Tibial nerve (tissue), 4 donors: Measurements from ENCODE around the gene BFSP1. TPM values are rescaled to one million over a fixed set of nuclear protein-coding genes. Genes with fewer than 3 reads are reported as not detected.

Source experiments
- DNase-seq, 2 donors: peaks; one replicate each; pipeline ENCODE4 v3.0.0-alpha.2; 2019; ENCODE audit warnings: low spot score in 2 of 2
- H3K27ac ChIP-seq, 4 donors: fragments of 200-600 bp; sonication (generic) in 3 of 4; one replicate each; pipeline ENCODE4 v1.5.1; 2017 to 2019; ENCODE audit warnings: mild to moderate bottlenecking in 1 of 4
- H3K27me3 ChIP-seq, 2 donors: fragments of 200-600 bp; sonication (generic) in 1 of 2; one replicate each; pipeline versions ENCODE4 v1.5.1 to v1.6.0; 2017 to 2019
- H3K36me3 ChIP-seq, 3 donors: fragments of 200-600 bp; sonication (generic); one replicate each; pipeline ENCODE4 v1.5.1; 2018 to 2019
- H3K4me1 ChIP-seq, 4 donors: fragments of 200-600 bp; sonication (generic) in 3 of 4; one replicate each; pipeline ENCODE4 v1.5.1; 2017 to 2019
- H3K4me3 ChIP-seq, 4 donors: fragments of 200-600 bp; sonication (generic) in 3 of 4; one replicate each; pipeline ENCODE4 v1.5.1; 2017 to 2019; ENCODE audit warnings: mild to moderate bottlenecking in 1 of 4, moderate library complexity in 1 of 4
- H3K9me3 ChIP-seq, 4 donors: fragments of 200-600 bp; sonication (generic) in 3 of 4; one replicate each; pipeline ENCODE4 v1.5.1; 2017 to 2019
- EP300 ChIP-seq, 2 donors: sonication (generic); formaldehyde crosslinking; IDR thresholded peaks; one replicate each; pipeline ENCODE4 v1.6.1; 2017; ENCODE audit warnings: antibody characterized with exemption in 2 of 2, mild to moderate bottlenecking in 1 of 2
- POLR2A ChIP-seq, 2 donors: fragments of 450-650 bp; IDR thresholded peaks; one replicate each; pipeline ENCODE4 v1.6.1; 2017; ENCODE audit warnings: antibody characterized with exemption in 2 of 2, mild to moderate bottlenecking in 2 of 2, moderate library complexity in 2 of 2
- WGBS, 2 donors: methylation state at CpG; one replicate each; pipeline ENCODE4 v1.1.5; 2018; 5-methylcytosine and 5-hydroxymethylcytosine counted together
- total RNA-seq, 4 donors: library from RNA; depleted of rRNA; stranded (reverse); fragments of >200 nt; gene quantifications; one replicate each; pipeline ENCODE4 v1.1.0, GENCODE V29; 2016
- TF ChIP-seq, protein P1 (sequence below), 5 experiments: fragments of 200-600 bp in 3 of 5; fragments of 450-650 bp in 2 of 5; sonication (generic) in 3 of 5; IDR thresholded peaks; one replicate each; pipeline ENCODE4 v1.5.1; 2016 to 2019; ENCODE audit warnings: antibody characterized with exemption in 5 of 5, mild to moderate bottlenecking in 3 of 5, moderate library complexity in 2 of 5

Gene BFSP1
- total RNA-seq, 4 donors from 2014 or later, result 0.39 to 5.9 (median 0.63) TPM; not detected in 1

DNA sequence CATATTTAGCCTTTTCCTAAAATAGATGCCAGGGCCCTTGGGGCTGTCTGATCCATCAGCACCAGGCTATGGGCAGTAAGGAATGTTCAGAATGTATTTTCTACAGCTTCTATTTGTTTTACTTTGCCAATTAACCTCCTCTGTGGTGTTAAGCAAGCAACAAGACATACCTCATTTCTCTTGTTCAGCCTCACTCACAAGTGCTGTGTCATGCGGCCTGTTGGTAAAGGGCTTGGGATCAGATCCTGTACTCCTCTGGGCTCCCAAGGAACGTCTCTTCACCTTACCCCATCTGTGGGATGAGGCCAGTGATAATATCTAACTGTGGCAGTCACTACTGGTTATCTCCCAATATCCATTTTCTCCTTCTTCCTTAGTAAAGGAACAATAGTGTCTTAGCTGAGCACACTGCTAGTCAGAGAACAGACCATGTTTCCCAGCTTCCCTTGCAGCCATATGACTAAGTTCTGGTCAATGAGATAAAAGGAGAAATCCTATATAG, 31.7 kb upstream of the BFSP1 start:
- no peak for DNase-seq
- H3K36me3 ChIP-seq, result no peaks in the 10 kb centered on the region
- no peak overlapping the region for H3K4me3 ChIP-seq
- WGBS, 2 donors, result 74 to 91% methylated on average over 2 of the region's 2 CpGs
- H3K4me1 ChIP-seq, result peaks cover 0 to 16% (median 5%) of the 10 kb centered on the region in 4 donors
- no peaks in the 10 kb centered on the region for H3K27me3 ChIP-seq
- H3K9me3 ChIP-seq, result no peaks in the 10 kb centered on the region
- TF ChIP-seq POLR2A (IDR thresholded peaks at IDR 0.05) (no peak), EP300 (IDR thresholded peaks at IDR 0.05) (no peak)
- TF ChIP-seq, protein P1, sequence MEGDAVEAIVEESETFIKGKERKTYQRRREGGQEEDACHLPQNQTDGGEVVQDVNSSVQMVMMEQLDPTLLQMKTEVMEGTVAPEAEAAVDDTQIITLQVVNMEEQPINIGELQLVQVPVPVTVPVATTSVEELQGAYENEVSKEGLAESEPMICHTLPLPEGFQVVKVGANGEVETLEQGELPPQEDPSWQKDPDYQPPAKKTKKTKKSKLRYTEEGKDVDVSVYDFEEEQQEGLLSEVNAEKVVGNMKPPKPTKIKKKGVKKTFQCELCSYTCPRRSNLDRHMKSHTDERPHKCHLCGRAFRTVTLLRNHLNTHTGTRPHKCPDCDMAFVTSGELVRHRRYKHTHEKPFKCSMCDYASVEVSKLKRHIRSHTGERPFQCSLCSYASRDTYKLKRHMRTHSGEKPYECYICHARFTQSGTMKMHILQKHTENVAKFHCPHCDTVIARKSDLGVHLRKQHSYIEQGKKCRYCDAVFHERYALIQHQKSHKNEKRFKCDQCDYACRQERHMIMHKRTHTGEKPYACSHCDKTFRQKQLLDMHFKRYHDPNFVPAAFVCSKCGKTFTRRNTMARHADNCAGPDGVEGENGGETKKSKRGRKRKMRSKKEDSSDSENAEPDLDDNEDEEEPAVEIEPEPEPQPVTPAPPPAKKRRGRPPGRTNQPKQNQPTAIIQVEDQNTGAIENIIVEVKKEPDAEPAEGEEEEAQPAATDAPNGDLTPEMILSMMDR (IDR thresholded peaks at IDR 0.05), result no peak
- H3K27ac ChIP-seq, result no peak overlapping the region

DNA sequence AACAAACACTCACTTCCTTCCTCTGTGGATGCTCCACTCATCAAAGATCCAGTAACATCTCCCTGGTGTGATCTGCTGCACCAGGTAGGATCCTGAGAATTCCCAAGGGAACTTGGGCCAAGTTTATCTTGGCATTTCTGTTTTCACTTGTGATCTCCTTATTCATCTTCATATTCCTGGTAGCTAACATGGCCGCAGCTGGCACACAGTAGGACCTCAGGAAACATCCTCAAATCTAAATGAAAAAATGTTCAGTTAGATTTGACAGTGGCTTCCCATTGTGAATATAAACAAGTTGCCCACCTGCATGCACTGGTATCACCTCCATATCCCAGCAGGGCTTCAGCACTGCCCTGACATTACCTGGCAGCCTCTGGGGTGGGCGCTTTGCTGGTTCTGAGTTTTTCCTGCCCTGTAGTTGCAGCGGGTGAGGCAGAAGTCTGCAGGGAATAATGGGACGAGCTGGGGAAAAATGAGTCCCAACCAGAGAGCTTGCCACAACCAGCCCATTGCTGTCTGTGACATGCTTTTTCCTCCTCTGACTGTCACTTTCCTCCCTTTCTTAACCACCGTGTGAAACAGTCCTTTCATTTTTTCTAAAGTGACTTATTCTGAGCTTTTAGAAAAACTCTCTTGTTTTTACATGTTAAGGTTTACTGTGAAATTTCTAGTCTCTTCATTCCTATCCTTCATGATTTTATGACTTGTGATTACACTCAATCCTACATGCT, 29.3 kb upstream of the BFSP1 start:
- H3K4me1 ChIP-seq, result peaks cover 0 to 34% (median 14%) of the 10 kb centered on the region in 4 donors
- no peaks in the 10 kb centered on the region for H3K36me3 ChIP-seq
- 78 to 80% methylated on average over 5 of the region's 5 CpGs for WGBS, 2 donors
- H3K4me3 ChIP-seq, result no peak overlapping the region
- H3K9me3 ChIP-seq, result no peaks in the 10 kb centered on the region
- no peak for TF ChIP-seq POLR2A (IDR thresholded peaks at IDR 0.05)
- TF ChIP-seq EP300 (IDR thresholded peaks at IDR 0.05), result no peak
- TF ChIP-seq, protein P1 (IDR thresholded peaks at IDR 0.05), result no peak
- H3K27me3 ChIP-seq, result no peaks in the 10 kb centered on the region
- H3K27ac ChIP-seq, result no peak overlapping the region
- DNase-seq, result no peak

DNA sequence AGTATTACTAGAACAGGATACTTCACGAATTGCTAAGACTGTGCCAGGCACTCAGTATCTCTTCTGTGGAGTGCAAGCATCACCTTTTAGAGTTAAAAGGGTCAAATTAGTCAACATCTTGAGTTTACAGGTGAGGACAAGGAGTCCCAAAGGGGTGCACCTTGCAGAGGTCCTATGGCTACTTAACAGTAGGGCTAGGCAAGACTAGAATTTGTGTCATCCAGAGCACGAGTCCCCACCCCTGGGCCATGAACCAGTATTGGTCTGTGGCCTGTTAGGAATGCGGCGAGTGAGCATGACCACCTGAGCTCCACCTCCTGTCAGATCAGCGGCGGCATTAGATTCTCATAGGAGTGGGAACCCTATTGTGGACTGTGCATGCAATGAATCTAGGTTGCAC, 28.2 kb upstream of the BFSP1 start:
- Histone ChIP-seq H3K4me1 (peaks cover 0 to 34% (median 14%) of the 10 kb centered on the region in 4 donors), H3K36me3 (no peaks in the 10 kb centered on the region), H3K27me3 (no peaks in the 10 kb centered on the region), H3K4me3 (no peak overlapping the region), H3K9me3 (no peaks in the 10 kb centered on the region), H3K27ac (peak overlapping the region in 3 of 4 donors; percentile 60 to 80 (median 79))
- DNase-seq, result no peak
- WGBS, 2 donors, result 93 to 97% methylated on average over 6 of the region's 6 CpGs
- TF ChIP-seq EP300 (IDR thresholded peaks at IDR 0.05), result no peak
- TF ChIP-seq POLR2A (IDR thresholded peaks at IDR 0.05), result no peak
- TF ChIP-seq, protein P1 (IDR thresholded peaks at IDR 0.05), result no peak

DNA sequence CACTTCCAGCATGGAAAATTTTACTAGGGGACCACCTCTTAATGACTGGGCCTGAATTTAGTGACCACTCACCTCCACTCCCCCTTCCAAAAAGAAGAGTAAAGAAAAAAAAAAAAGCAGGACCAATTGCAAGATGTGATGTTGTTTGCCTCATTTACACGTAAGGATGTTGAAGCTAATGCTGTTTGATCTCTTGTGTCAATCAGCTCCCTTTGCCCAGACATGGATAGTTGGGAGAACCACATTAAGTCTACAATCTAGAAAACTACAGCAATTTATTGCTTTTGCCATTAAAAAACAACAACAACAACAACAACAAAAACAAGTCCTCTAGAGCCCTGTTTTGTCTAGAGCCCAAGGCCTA, 27.7 kb upstream of the BFSP1 start:
- Histone ChIP-seq H3K4me1 (peaks cover 0 to 34% (median 14%) of the 10 kb centered on the region in 4 donors), H3K9me3 (no peaks in the 10 kb centered on the region)

More for the DNA sequence above, 27.7 kb upstream of the BFSP1 start:
- TF ChIP-seq EP300 (IDR thresholded peaks at IDR 0.05) (no peak), POLR2A (IDR thresholded peaks at IDR 0.05) (no peak)
- TF ChIP-seq, protein P1 (IDR thresholded peaks at IDR 0.05), result no peak
- WGBS, 2 donors, result 81 to 82% methylated on average over 1 of the region's 1 CpG
- Histone ChIP-seq H3K4me3 (no peak overlapping the region), H3K27ac (peak overlapping the region in 3 of 4 donors; percentile 60 to 80 (median 79)), H3K36me3 (no peaks in the 10 kb centered on the region), H3K27me3 (no peaks in the 10 kb centered on the region)
- DNase-seq, result no peak
